Hepatocyte (in vitro differentiated cells): ENCODE results near the gene ANKS1B. TPM values are rescaled to one million over a fixed set of nuclear protein-coding genes. Genes with fewer than 3 reads are reported as not detected.

Experiments
- DNase-seq: peaks from one replicate; pipeline ENCODE4 v3.0.0-alpha.2; 2016; ENCODE audit warnings: low spot score
- H2AFZ ChIP-seq: fragments of 200-600 bp; sonication (generic); 2 replicates; pipeline ENCODE4 v1.6.0; 2016; ENCODE audit warnings: antibody characterized with exemption, mild to moderate bottlenecking
- H3K27ac ChIP-seq: fragments of 200-600 bp; sonication (generic); 2 replicates; pipeline ENCODE4 v1.5.1; 2016; ENCODE audit warnings: mild to moderate bottlenecking
- H3K27me3 ChIP-seq: fragments of 200-600 bp; sonication (generic); 2 replicates; pipeline ENCODE4 v1.6.1; 2016
- H3K36me3 ChIP-seq: fragments of 200-600 bp; sonication (generic); replicated peaks from 2 replicates; pipeline ENCODE4 v1.5.1; 2016; ENCODE audit warnings: low read depth; ENCODE audit not compliant: insufficient read depth
- H3K4me1 ChIP-seq: fragments of 200-600 bp; sonication (generic); 2 replicates; pipeline ENCODE4 v1.5.1; 2016; ENCODE audit warnings: mild to moderate bottlenecking, moderate library complexity; ENCODE audit not compliant: insufficient read depth
- H3K4me2 ChIP-seq: fragments of 200-600 bp; sonication (generic); 2 replicates; pipeline ENCODE4 v1.6.0; 2016
- H3K4me3 ChIP-seq: fragments of 200-600 bp; sonication (generic); 2 replicates; pipeline ENCODE4 v1.5.1; 2016; ENCODE audit warnings: mild to moderate bottlenecking
- H3K79me2 ChIP-seq: fragments of 200-600 bp; sonication (generic); 2 replicates; pipeline ENCODE4 v1.6.0; 2017; ENCODE audit warnings: mild to moderate bottlenecking
- H3K9me2 ChIP-seq: fragments of 200-600 bp; sonication (generic); replicated peaks from 2 replicates; pipeline ENCODE4 v1.6.0; 2017; ENCODE audit warnings: mild to moderate bottlenecking; ENCODE audit not compliant: insufficient read depth
- H3K9me3 ChIP-seq: fragments of 200-600 bp; sonication (generic); 2 replicates; pipeline ENCODE4 v1.5.1; 2016; ENCODE audit warnings: low read depth, mild to moderate bottlenecking
- H4K20me1 ChIP-seq: fragments of 200-600 bp; sonication (generic); 2 replicates; pipeline ENCODE4 v1.6.0; 2016; ENCODE audit warnings: mild to moderate bottlenecking; ENCODE audit not compliant: insufficient read depth, poor library complexity, severe bottlenecking
- CTCF ChIP-seq: fragments of 200-600 bp; sonication (generic); IDR thresholded peaks from 2 replicates; pipeline ENCODE4 v1.5.1; 2016; ENCODE audit warnings: antibody characterized with exemption, mild to moderate bottlenecking; ENCODE audit not compliant: poor library complexity
- EZH2 ChIP-seq: fragments of 200-600 bp; sonication (generic); IDR thresholded peaks from 2 replicates; pipeline ENCODE4 v1.6.1; 2016; ENCODE audit warnings: antibody characterized with exemption, mild to moderate bottlenecking, borderline replicate concordance
- EZH2phosphoT487 ChIP-seq: fragments of 200-600 bp; sonication (generic); IDR thresholded peaks from one replicate; pipeline ENCODE4 v1.6.1; 2018; ENCODE audit warnings: antibody characterized with exemption, mild to moderate bottlenecking, low read depth, moderate library complexity; ENCODE audit not compliant: unreplicated experiment, severe bottlenecking
- WGBS: methylation state at CpG from one replicate; pipeline ENCODE4 v1.1.6; 2016; ENCODE audit warnings: low lambda C conversion rate; ENCODE audit errors: missing lambda C conversion rate; 5-methylcytosine and 5-hydroxymethylcytosine counted together
- polyA plus RNA-seq: library from polyadenylated mRNA; unstranded; fragments of >200 nt; fragmentation: Nextera tagmentation; extraction: Ambion mirVana; gene quantifications from 2 replicates; pipeline ENCODE4 v1.2.1, GENCODE V29; 2016
- total RNA-seq: library from RNA; depleted of rRNA; stranded (reverse); fragments of >200 nt; gene quantifications from 2 replicates; pipeline ENCODE4 v1.2.3, GENCODE V29; 2014

Gene ANKS1B
- total and polyA plus RNA-seq, 2 experiments from 2014 or later = 1.6 to 2.2 TPM

GRCh38 chr12:99157946-99158345, 826.8 kb downstream of the ANKS1B start:
- Histone ChIP-seq H3K4me1 (no peaks in the 10 kb centered on the region), H3K4me2 (no peak overlapping the region), H3K9me2 (no peaks in the 10 kb centered on the region), H3K4me3 (no peak overlapping the region), H3K79me2 (no peaks in the 10 kb centered on the region), H3K36me3 (no peaks in the 10 kb centered on the region), H2AFZ (no peak overlapping the region), H4K20me1 (no peaks in the 10 kb centered on the region), H3K27ac (no peak overlapping the region), H3K27me3 (no peaks in the 10 kb centered on the region), H3K9me3 (no peaks in the 10 kb centered on the region)
- 90% methylated on average over 1 of the region's 1 CpG for WGBS
- TF ChIP-seq EZH2 = no peak
- TF ChIP-seq CTCF = no peak
- TF ChIP-seq EZH2phosphoT487 = no peak
- no peak for DNase-seq

- Histone ChIP-seq H3K36me3 (no peaks in the 10 kb centered on the region), H3K9me3 (no peaks in the 10 kb centered on the region), H3K9me2 (no peaks in the 10 kb centered on the region), H3K4me1 (no peaks in the 10 kb centered on the region), H3K27me3 (no peaks in the 10 kb centered on the region), H3K27ac (no peak overlapping the region), H2AFZ (no peak overlapping the region), H3K79me2 (no peaks in the 10 kb centered on the region), H4K20me1 (no peaks in the 10 kb centered on the region), H3K4me3 (no peak overlapping the region), H3K4me2 (no peak overlapping the region)
- WGBS = 55% methylated on average over 6 of the region's 6 CpGs
- DNase-seq = no peak
- no peak for TF ChIP-seq EZH2phosphoT487
- no peak for TF ChIP-seq EZH2
- TF ChIP-seq CTCF = no peak
These were observed 829.8 kb downstream of the ANKS1B start for GRCh38 chr12:99154983-99155336.

- no peaks in the 10 kb centered on the region for H3K36me3 ChIP-seq
- no peak overlapping the region for H3K27ac ChIP-seq
- no peak overlapping the region for H2AFZ ChIP-seq
- H3K9me2 ChIP-seq = no peaks in the 10 kb centered on the region
- DNase-seq = no peak
- WGBS = 69% methylated on average over 17 of the region's 17 CpGs
- H3K4me2 ChIP-seq = no peak overlapping the region
- no peaks in the 10 kb centered on the region for H3K27me3 ChIP-seq
- H3K4me3 ChIP-seq = no peak overlapping the region
- H3K9me3 ChIP-seq = no peaks in the 10 kb centered on the region
- no peaks in the 10 kb centered on the region for H4K20me1 ChIP-seq
- no peaks in the 10 kb centered on the region for H3K4me1 ChIP-seq
- no peaks in the 10 kb centered on the region for H3K79me2 ChIP-seq
- TF ChIP-seq EZH2 = no peak
- no peak for TF ChIP-seq EZH2phosphoT487
- no peak for TF ChIP-seq CTCF
These were observed 830.3 kb downstream of the ANKS1B start for GRCh38 chr12:99154216-99154982.
